ENCODE data around the gene CBY2. TPM values are rescaled to one million over a fixed set of nuclear protein-coding genes. Genes with fewer than 3 reads are reported as not detected.
A peak's percentile ranks its signal among the peaks of the same experiment; 100 is the strongest.

The CBY2 gene
- polyA plus RNA-seq, 1 experiment = not detected

GRCh38 chr13:45728759-45729158 lies 26.6 kb downstream of the CBY2 start:
- no peak overlapping the region for H3K4me3 ChIP-seq (ENCODE audit: low read depth, low read length)
- DNase-seq (ENCODE audit: low read depth) = no peak
- CTCF ChIA-PET = interaction anchor here (0.9 to 2.3 kb wide), 4 partner anchors 9 to 105 kb away, joined by 3 to 6 read pairs (median 4); no protein-coding TSS in a partner anchor
- H3K27me3 ChIP-seq (ENCODE audit: control insufficient read depth, insufficient read depth, low read length) = peaks cover 7% of the 10 kb centered on the region; the same call in 1 of the 2 replicates
- no peaks in the 10 kb centered on the region for H3K36me3 ChIP-seq (ENCODE audit: control insufficient read depth, insufficient read depth, low read length)
- POLR2A ChIA-PET = no interaction called here
- no peak for TF ChIP-seq CTCF (IDR thresholded peaks at IDR 0.05; ENCODE audit: insufficient read depth, low read depth, low read length)

GRCh38 chr13:45731455-45731854 lies 29.3 kb downstream of the CBY2 start:
- Histone ChIP-seq H3K27me3 (ENCODE audit: control insufficient read depth, insufficient read depth, low read length) (peaks cover 1% of the 10 kb centered on the region), H3K36me3 (ENCODE audit: control insufficient read depth, insufficient read depth, low read length) (no peaks in the 10 kb centered on the region), H3K4me3 (ENCODE audit: low read depth, low read length) (no peak overlapping the region)
- DNase-seq (ENCODE audit: low read depth) = no peak
- POLR2A ChIA-PET = no interaction called here
- CTCF ChIA-PET = interaction anchor here (1.3 kb wide), 1 partner anchor 8 kb away, joined by 3 read pairs; no protein-coding TSS in a partner anchor
- no peak for TF ChIP-seq CTCF (IDR thresholded peaks at IDR 0.05; ENCODE audit: insufficient read depth, low read depth, low read length)

- no peak for TF ChIP-seq CTCF (IDR thresholded peaks at IDR 0.05; ENCODE audit: insufficient read depth, low read depth, low read length)
- Histone ChIP-seq H3K36me3 (ENCODE audit: control insufficient read depth, insufficient read depth, low read length) (no peaks in the 10 kb centered on the region), H3K27me3 (ENCODE audit: control insufficient read depth, insufficient read depth, low read length) (peaks cover 1% of the 10 kb centered on the region), H3K4me3 (ENCODE audit: low read depth, low read length) (no peak overlapping the region)
- ChIA-PET CTCF (no interaction called here), POLR2A (no interaction called here)
- no peak for DNase-seq (ENCODE audit: low read depth)
Measured at GRCh38 chr13:45732916-45733315, 30.8 kb downstream of the CBY2 start.

DNA sequence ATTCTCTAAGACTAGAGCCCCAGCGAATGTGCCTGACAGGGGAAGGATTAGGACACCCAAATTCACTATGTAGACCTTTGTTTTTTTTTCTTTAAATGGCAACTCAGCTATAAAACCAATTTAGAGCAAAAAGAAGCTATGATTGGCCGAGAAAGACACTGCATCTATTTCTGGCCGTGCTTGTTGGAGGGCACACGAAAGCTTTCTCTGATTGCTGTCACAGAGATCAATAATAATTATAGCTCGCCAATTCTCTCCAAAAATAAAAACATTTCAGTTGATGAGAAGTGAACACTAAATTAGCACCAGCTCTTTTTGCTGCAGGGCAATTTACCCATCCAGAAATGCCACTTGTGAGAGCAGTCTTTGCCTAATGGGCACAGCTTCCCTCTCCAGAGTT lies 31.2 kb downstream of the CBY2 start:
- DNase-seq (ENCODE audit: low read depth) = no peak
- H3K36me3 ChIP-seq (ENCODE audit: control insufficient read depth, insufficient read depth, low read length) = no peaks in the 10 kb centered on the region
- ChIA-PET POLR2A (no interaction called here), CTCF (no interaction called here)
- no peak for TF ChIP-seq CTCF (IDR thresholded peaks at IDR 0.05; ENCODE audit: insufficient read depth, low read depth, low read length)
- H3K27me3 ChIP-seq (ENCODE audit: control insufficient read depth, insufficient read depth, low read length) = peaks cover 1% of the 10 kb centered on the region
- H3K4me3 ChIP-seq (ENCODE audit: low read depth, low read length) = no peak overlapping the region

GRCh38 chr13:45737571-45738017 lies 35.5 kb downstream of the CBY2 start:
- CTCF ChIA-PET = interaction anchor here (1.3 kb wide), 1 partner anchor 24 kb away, joined by 3 read pairs; no protein-coding TSS in a partner anchor
- no peaks in the 10 kb centered on the region for H3K36me3 ChIP-seq (ENCODE audit: control insufficient read depth, insufficient read depth, low read length)
- TF ChIP-seq CTCF (IDR thresholded peaks at IDR 0.05; ENCODE audit: insufficient read depth, low read depth, low read length) = peak; percentile 14; the same call in 1 of the 2 replicates
- DNase-seq (ENCODE audit: low read depth) = no peak
- POLR2A ChIA-PET = no interaction called here
- peaks cover 1% of the 10 kb centered on the region for H3K27me3 ChIP-seq (ENCODE audit: control insufficient read depth, insufficient read depth, low read length)
- no peak overlapping the region for H3K4me3 ChIP-seq (ENCODE audit: low read depth, low read length)
